ENCODE measurements around the gene BCDIN3D.

The BCDIN3D gene

GRCh38 chr12:49818241-49818895 is 24.5 kb downstream of the BCDIN3D start:
- peak in 2 of 4 experiments; percentile 20 to 31 for DNase-seq

DNA sequence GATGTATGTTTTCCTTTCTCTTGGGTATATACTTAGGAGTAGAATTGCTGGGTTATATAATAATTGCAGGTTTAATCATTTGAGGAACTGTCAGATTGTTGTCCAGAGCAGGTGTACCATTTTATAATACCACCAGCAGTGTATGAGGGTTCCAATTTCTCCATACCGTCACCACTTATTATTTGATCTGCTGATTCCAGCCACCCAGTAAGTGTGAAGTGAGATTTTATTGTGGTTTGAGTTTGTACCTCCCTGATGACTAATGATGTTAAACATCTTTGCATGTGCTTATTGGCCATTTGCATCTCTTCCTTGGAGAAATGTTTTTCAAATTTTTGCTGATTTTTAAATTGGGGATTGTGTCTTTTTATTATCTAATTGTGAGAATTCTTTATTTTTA is 29.8 kb downstream of the BCDIN3D start:
- no peak for DNase-seq

DNA sequence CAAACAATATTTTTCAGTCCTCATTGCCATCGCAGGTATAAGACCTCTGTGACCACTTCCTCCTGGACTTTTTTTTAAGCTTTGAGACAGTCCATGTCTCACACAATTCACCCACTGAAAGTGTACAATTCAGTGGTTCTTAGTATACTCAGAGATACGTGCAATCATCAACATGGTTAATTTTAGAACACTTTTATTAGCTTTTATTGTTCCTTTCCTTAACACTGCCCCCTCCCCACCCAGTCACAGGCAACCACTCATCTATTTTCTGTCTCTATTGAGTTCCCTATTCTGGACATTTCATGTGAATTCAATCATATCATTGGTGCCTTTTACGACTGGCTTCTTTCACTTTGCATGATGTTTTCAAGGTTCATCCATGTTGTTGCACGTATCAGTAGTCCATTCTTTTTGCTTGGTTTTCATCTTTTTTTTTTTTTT is 30.9 kb downstream of the BCDIN3D start:
- DNase-seq: no peak

- no peak for DNase-seq
These were observed 31.8 kb downstream of the BCDIN3D start for GRCh38 chr12:49811136-49811535.

DNA sequence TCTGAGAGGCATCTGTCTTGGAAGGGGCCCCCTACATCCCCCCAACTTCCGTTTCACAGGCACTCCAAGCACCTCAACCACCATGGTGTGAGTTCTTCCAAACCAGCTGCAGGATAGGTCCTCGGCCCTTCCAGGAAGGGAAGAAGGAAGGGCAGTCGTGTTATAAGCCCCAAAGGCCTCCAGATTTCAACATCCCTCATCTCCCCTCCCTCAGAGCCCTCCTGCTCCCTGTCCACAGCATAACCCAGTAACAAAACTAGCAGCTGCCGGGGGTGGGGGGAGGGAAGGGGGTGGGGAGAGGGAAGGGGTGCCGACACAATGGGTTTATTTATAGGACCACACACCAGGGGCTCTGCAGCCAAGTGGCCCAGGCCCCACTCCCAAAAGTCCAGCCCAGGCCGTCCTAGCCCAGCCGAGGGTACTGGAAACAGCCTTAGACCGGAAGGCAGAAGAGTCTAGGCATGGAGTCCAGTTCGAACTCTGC is 33.0 kb downstream of the BCDIN3D start:
- DNase-seq: no peak

- DNase-seq: no peak
These were observed 33.5 kb downstream of the BCDIN3D start for GRCh38 chr12:49809381-49809905.

- no peak for DNase-seq
These were observed 34.1 kb downstream of the BCDIN3D start for GRCh38 chr12:49808686-49809380.

DNA sequence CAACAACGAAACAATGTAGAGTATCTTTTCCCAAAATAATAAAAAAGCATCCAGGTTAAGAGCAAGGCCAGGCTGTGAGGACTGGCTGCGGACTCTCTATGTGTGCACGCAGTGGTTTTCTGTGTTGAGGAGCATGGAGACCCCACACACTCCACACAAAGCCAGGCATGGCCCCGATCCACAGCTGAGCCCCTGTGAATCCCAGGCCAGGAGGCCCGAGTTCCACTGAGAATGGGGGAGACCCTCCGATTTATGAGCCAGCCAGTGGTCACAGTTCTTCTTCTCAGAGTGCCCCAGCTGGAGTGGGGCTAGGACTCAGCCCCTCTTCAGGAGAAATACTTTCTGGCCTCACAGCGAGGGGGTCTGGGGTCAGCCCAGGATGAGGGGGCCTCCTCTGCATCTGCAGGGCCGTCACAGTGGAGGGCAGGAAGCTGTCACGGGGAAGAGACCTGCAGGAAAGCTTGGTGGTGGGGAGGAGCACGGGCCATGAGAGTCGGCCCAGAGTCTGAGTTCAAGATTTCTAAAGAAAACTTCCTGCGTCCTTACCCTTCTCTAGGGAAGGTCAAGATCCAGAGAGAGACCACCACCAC is 34.8 kb downstream of the BCDIN3D start:
- no peak for DNase-seq

DNA sequence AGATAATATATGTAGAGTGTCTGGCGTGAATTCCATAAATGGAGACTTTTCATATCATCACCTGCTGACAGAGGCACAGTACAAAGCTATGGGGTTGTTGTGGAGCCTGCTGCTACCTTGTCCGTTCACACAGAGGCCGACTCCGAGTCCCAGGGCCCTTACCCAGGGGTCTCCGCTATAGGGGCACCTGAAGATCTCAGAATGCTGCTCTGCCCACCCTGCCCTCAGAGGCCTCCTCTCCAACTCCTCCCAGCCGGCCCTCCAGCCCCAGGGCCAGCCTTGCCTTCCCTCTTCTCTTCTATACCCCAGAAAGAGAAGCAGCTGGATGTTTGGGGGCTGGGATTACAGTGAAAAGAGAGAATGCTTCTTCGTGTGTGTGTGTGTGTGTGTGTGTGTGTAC is 36.0 kb downstream of the BCDIN3D start:
- no peak for DNase-seq

- DNase-seq: peak in 1 of 4 experiments; percentile 22
These were observed 36.5 kb downstream of the BCDIN3D start for GRCh38 chr12:49806321-49806813.

DNA sequence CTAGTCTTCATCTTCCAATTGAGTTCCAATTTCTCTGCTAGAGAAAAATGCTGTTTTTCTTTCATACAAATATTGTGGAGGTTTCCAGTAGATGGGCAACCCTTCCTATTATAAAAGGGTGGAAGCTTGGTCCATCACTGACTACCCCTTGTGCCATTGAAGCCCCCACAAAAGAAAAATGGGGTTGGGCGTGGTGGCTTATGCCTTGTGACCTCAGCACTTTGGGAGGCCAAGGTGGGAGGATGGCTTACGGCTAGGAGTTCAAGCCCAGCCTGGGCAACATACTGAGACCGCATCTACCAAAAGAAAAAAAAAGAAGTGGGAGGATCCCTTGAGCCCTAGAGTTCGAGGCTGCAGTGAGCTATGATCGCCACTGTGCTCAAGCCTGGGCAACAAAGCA is 37.5 kb downstream of the BCDIN3D start:
- DNase-seq: no peak

- no peak for DNase-seq
These were observed 38.1 kb downstream of the BCDIN3D start for GRCh38 chr12:49804821-49805220.

DNA sequence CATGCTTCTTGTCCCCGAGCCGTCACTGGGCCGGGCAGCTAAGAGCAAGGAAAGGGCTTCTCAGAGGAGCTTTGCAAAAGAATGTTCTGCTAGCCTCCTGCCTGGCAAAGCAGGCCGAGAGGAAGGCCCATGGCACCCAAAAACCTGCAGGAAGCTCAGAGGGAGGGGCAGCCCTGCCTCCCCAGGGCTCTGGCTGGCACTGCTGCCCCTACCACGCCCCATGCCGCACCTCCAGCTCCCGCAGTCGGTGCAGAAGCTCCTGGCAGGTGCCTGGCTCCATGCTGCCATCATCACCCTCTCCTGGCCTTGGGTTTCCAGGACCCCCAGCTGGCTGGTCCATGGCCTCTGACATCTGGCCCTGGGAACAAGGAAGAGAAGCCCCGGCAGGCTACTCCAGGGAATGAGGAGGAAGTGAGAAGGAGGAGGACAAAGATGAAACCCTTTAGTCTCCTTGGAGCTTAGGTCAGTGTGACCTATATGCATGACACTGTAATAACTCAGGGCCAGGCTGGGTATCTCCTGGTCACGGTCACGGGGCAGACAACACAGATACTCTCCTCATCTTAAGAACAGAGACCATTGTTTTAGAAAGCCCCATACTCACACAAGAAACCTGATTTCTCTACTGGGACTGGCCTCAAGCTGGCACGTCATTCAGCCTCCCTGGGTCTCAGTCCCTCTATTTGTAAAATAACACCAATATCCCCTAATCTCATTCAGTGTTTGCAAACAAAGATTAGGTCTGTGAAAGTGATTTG is 39.0 kb downstream of the BCDIN3D start:
- DNase-seq: no peak

DNA sequence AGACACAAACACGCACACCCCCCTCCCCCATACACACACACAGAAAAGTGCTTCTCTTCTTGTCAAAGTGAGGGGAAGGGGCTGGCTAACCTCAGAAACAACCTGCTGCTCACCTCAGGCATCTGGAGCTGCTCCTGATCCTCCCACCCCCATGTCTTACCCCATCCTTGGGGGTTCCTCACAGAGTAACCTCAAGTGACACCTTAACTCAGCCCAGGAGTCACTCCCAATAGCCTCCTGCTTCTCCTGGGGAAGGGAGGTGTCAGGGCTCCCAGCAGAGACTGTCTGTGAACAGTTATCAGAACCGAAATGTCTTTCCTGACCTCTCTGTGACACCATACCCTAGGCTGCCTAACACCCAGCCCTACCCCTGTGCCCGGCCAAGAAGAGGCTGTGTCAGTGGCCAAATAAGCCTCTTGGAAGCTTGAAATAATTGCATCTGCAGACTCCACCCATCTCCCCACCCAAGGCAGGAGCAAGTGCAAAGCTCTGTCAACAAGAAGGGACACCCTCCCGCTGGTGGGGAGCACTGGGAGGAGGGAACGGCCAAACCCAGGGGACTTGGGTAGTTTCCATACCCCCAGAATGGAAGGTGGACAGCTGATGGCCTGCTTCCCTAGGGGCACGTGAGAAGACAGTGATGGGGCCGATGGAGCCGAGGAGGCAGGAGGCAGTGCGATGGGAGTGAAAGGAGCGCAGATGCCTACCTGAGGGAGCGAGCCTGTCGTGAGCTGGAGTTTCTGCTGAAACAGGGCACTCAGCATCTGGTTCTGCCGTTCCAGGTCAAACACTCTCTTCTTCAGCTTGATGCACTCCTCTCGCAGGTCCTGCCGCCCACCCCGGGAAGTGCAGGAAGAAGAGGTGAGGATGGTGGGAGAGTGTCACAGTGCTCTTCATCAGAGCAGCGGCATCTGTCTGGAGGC is 41.5 kb downstream of the BCDIN3D start:
- DNase-seq: no peak

- no peak for DNase-seq
These were observed 42.3 kb downstream of the BCDIN3D start for GRCh38 chr12:49800421-49801140.

DNA sequence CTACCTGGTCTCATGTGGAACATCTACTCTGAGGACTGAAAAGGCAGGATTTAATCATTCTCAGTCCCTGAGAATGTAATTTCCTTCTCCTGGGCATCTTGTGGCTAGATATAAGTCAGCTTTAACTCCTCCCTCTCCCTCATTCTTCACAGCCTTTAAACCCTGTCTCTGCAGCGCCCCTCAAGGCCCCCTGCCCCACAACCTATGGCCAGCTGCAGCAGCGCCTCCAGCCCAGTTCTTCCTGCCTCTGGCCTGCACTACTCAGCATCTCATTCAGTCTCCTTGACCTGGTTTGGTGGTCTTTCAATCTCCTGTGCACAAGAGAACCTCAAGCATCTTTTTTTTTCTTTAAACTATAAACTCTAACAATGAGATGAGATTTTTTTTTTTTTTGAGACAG is 44.0 kb downstream of the BCDIN3D start:
- DNase-seq: no peak

GRCh38 chr12:49798248-49798647 is 44.7 kb downstream of the BCDIN3D start:
- DNase-seq: no peak

DNA sequence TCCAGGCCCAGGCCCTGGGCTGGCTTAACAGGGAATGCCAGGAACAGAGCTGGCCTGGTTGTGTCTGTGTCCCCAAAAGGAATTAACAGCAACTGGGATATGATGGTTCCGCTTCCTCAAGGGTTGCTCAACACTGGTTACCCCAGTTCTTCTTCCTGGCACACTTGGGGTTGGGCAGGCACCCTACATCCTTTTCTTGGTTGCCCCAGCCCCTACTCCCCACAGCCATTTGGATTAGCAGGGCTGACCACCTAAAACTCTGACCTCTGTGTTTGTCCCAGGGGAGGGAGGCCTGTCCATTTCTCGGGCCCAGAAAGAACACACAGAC is 45.5 kb downstream of the BCDIN3D start:
- DNase-seq: peak in 3 of 4 experiments; percentile 52 to 55 (median 53)

DNA sequence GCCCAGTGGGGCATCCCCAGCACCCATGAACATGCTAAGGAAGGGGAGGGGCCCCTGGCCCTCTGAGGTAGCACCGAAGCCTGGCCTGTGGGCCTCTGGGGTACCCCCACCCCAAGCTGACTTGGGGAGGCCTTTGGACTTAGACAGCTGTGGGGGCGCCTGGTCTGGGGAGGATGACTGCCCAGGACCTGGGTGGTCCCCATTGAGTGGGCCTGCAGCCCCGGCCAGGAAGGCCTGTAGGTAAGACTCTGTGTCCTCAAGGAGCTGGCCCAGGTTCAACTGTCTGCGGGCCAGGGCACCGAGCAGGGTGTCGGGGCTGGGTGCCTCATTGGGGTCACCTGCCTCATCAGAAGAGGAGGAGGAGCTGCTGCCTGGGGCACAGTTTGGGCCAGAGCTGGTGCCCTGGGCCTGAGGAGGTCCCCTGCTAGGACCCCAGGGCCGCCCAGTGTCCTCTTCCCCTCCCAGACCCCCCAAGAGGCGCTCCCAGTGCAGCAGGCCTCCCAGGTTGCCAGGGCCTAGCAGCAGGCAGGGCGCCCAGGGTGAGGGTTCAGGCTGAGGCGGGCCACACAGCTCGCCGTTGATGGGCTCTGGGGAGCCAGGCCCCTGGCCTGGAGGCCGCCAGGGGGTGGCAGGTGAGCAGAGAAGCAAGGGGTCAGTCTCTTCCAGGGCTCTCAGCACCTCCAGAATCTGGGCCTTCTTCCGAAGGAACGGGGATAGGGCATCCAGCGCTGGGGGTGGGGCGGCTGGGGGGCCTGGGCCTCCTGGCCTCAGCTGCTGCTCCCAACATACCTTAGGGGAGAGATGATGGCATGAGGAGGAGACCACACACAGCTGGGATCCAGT is 46.1 kb downstream of the BCDIN3D start:
- DNase-seq: no peak

GRCh38 chr12:49796155-49796554 is 46.8 kb downstream of the BCDIN3D start:
- DNase-seq: no peak

Data from suppressor macrophage (primary cell).